GM18508 (cell line): ENCODE results near the gene TMEM45B.
"Not testable (repeated sequence)": the region's sequence is repeated elsewhere in the genome, so short reads cannot be mapped to it uniquely, and the experiment has no call there.

Source experiments
- ATAC-seq: cut with Tn5 transposase; IDR thresholded peaks from one replicate; pipeline ENCODE4 v1.9.1; 2021; ENCODE audit warnings: moderate number of reproducible peaks; ENCODE audit not compliant: insufficient read depth, unreplicated experiment

Gene TMEM45B

DNA sequence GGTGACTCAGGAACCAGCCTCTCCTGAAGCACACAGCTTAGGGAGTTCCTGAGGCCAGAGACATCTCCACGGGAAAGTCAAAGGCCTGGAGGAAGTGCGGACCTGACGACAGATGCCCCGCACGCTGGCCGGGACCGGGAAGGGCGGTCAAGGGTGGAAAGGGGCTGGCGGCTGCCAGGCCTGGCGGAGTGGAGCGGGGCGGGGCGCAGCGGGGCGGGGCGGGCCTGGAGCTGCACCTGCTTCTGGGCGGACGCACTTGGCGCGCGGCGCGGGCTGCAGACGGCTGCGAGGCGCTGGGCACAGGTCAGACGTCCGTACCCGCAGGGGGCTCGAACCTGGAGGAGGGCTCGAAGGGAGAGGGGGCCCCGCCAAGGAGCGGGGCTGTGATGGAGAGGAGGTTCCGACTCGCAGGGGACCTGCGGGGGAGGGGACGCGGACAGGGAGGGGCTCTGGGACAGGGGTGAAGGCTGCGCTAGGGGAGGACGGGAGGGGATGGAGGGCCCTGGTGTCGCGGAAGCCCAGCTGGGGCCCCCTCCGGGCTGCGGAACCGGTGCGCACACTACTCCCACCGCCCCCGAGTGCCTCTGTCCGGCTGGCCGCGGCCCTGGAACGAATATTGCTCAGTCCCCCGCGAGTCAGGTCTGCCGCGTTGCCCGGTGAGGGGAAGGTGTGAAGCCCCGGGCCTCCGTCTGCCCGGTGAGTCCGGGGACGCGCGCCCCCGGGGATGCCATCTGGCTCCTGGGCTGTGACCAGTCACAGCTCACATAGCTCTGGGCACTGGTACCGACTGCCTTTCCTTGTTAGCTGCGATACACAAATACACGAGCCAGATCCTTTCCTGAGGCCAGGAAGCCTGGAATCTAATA lies at the start of gene TMEM45B:
TSS of gene TMEM45B (plus strand) at position 253 of the 866 bp plus-strand sequence. CDS start 36,635 bp downstream, outside the sequence.
- no peak for ATAC-seq

DNA sequence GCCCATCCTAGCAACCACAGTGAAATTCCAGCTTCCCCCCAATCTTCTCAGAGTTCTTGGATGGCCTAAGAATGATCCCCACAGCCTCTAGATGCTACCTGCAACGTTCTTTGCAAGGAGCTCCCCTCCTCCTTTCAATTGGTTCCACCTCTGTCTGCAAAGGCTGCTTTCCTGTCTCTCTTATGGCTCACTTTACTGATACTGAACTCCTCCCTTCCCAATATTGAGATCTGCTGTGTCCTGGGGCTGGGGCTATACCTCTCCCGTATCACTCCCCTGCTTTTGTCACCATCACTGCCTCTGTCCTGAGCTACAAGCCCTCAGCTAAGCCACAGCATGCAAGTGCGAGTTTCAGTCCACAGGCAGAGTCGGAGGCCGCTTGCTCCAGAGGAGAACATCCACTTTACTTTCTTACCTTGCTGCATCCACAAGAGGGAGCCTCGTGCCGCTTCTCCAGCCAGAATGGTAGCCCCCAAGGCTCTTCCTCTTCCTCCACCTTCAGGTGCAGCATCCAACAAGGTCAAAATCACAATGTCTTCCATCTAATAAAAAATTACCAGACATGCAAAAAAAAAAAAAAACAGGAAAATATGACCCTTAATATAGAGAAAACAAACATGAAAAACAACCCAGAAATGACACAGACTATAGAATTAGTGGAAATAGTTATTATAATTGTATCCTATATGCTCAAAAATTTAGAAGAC lies 48.6 kb upstream of the TMEM45B start:
- no peak for ATAC-seq

DNA sequence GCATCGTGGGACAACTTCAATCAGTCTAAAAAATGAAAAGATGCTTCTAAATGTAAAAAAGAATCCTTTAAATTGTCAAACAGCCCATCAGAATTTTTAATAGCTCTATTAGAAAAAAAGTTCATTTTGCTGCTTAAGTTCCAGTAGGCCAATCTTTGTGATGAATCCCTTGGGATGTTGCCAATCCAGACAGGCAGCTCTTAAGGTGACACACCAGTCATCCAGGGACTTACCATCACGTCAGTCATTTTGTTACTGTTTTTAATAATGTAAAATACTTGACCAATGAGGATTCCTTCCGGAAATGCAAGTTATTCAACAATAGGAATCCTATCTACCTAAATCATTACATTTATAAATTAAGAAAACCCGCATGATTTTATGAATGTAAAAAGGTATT lies 47.8 kb upstream of the TMEM45B start:
- ATAC-seq = no peak

DNA sequence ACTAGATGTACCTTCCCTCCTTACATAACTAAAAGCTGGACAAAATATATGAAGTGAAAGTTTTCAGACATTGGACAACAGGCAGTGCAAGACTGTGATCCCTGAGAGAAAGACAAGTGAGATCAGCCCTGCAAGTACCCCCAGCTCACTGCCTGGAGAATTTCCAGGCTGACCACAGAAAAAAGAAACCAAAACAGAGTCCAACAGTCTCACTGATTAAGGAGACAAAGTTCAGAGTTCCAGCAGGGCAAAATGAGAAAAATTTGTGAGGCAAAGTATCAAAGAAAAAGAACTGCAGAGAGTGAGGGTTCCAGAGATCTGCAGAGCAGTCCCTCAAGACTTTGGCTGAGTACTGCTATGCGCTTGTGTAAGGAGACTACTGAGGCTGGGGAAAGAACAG lies 47.3 kb upstream of the TMEM45B start:
- ATAC-seq = no peak

DNA sequence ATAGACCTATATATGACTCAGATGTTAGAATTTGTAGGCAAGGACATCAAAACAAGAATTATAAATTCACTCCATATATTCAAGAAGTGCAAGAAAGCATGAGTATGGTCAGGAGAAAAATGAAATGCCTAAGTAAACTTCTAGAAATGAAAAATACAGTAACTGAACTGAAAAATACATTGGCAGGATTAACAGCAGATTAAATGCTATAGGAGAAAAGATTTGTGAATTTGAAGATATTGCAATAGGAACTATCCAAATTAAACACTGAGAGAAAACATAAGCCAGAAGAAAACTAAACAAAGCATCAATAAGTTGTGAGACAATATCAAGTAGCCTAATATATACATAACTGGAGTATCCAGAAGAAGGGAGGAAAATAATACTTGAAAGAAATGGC lies 46.6 kb upstream of the TMEM45B start:
- no peak for ATAC-seq

DNA sequence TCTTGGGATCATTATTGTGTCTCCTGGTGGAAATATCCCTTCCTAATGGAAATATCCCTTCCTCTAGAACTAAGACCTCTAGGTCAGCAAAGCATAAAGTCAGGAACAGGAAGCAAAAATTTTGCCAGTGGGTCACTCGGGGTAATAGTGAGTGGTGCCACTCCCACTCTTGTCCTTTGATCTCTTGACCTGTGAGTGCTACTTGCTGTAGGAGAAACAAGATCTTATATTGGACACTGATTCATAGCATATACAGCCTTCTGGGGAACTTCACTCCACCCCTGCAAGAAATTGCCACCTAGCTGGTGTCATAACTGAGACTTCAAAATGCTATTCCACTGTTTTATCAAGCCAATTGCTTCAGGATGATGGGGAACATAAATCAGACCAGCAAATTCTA lies 44.7 kb upstream of the TMEM45B start:
- ATAC-seq = no peak

DNA sequence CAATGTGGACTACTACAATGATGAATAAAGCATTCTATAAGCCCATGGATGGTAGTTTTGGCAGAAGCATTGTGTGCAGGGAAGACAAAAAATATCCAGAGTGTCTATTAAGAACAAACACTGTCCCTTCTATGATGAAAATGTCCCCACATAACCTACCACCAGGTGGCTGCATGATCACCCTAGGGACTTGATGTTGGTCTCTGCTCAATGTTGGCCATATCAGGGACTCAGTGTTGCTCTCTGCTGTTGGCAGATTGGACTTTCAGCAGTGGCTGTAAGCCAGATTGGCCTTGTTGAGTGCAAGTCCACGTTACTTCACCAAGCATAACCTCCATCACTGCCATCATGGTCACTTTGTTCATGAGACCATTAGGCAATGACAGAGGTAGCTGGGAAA lies 44.2 kb upstream of the TMEM45B start:
- not testable (repeated sequence) for ATAC-seq

DNA sequence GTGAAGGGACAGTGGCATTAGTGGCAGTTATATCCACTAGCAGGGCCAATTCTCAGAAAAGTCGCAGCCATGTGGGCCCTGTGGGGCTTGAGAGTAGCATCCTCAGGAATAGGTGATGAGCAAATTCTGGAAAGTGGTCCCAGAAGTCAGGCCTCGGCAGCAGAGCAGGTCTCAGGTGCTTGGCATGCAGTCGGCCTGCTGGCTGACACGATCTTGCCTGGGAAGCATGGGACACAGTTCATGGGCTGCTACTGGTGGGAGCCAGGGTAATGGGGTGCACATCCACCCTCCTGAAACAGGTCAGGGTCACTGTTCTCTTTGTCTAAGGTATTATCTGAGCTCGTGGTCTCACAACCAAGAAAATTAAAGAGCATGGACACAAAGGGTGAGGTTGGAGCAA lies 36.8 kb upstream of the TMEM45B start:
- ATAC-seq = no peak

DNA sequence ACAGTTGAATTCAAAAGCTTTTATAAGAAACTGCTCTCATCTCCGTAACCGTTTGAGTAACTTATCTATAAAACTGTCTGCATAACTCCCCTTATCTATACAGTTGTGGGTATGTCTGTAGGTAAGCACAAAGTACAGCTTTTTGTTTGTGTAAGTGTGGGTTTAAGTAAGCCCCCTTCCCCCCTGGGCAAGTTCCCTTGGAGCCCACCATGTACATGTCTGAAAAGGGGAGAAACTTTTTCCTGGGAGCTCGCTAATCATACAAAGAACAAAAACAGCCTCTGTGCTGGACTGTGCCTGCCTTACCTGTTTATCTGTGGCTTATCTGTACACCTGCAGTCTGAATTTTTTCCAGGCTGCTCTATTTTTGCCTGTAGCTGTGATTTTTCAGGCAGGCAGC lies 36.3 kb upstream of the TMEM45B start:
- no peak for ATAC-seq

DNA sequence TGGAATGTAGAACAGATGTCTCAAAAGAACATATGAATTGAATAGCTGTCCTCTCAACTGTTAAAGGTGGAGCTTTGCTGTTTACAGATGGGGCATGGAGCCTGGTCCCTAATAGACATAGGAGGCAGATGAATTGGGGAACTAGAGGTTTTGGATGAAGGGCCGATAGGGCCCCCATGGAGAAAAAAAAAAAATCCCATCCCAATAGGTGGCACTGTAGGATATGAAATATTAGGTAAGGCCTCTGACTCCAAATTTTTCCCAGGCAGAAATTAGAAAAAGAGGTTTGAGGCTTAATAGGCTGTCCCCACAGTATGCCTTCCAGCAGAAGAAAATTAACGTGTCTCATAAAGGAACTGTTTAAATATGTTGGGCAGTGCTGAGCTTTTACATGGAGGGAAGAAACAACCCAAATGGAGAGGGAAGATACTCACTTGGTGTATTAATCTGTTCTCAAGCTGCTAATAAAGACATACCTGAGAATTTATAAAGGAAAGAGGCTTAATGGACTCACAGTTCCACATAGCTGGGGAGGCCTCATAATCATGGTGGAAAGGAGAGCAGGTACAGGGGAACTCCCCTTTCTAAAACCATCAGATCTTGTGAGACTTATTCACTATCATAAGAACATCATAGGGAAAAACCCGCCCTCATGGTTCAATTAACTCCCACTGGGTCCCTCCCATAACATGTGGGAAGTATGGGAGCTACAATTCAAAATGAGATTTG lies 30.1 kb upstream of the TMEM45B start:
- no peak for ATAC-seq

DNA sequence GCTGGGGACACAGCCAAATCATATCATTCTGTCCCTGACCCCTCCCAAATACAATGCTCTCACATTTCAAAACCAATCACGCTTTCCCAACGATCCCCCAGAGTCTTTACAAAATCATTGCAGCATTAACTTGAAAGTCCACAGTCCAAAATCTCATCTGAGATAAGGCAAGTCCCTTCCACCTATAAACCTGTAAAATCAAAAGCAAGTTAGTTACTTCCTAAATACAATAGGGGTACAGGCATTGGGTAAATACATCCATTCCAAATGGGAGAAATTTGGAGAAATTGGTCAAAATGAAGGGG lies 29.6 kb upstream of the TMEM45B start:
- ATAC-seq = not testable (repeated sequence)

DNA sequence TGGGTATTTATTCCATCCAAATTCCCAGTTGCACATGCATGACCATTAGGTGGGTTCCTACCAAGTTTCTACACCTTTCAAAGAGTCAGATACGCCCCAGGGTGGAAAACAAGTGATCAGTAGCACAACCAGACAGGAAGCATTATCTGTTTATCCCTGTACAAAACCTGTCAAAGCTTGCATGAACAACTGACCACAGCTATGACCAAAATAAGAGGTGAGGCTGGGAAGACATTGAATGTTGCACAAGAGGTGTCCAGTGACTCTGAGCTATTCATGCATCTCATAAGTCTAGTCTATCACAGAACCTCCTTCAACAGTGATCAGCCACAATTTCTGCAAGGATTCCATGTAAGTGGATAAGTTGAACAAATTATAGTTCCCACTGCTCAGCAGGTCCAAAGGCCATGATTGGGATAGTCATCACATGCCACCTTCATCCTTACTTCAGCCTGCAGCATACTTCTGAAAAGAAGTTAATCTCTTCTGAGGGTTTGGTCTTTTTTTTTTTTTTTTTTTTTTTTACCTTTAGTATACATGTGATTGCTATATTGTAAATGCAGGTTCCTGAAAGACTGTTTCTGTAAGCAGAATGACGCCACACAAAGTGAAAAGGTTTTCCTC lies 28.0 kb upstream of the TMEM45B start:
- no peak for ATAC-seq

DNA sequence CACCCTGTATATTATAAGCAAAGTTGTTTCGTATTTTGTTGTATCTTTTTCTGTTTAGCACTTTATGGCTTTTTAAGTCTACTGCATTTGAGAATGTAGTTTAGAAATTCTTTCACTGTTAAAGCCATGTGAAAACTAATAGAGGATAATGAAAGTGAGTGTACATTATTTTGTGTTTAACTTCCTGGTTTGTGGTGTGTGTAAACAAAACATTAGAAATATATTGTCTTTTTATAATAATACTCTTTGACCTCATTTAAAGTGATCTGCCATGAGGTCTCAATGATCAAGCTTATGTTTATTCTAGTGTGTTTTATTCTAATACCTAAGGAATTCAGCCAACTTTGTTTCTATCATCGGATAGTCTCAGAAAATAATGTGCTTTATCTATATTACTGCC lies 27.4 kb upstream of the TMEM45B start:
- ATAC-seq = no peak

DNA sequence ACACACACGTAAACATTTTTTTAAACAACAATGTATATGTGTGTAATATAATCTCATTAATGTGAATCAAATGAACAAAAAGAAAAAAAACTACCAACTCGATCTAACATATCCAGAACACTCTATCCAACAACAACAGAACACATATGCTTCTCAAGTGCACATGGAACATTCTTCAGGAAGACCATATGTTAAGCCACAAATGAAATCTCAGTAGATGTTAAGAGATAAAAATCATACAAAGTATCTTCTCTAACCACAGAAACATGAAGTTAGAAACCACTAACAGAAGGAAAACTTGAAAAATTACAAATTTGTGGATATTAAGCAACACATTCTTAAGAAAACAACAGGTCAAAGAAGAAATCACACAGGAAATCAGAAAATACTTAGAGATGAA lies 25.5 kb upstream of the TMEM45B start:
- no peak for ATAC-seq

DNA sequence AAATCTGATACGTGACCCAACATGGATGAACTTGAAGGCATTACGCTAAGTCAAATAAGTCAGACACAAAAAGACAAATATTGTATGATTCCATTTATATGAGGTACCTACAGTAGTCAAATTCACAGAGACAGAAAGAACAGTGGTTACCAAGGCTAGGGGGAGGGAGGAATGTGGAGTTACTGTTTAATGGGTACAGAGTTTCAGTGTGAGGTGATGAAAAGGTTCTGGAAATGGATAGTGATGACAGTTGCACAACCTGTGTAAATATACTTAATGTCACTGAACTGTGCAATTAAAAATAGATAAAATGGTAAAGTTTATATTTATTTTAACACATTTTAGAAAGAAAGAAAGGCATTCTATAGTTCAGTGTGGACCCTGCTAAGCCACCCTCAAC lies 24.1 kb upstream of the TMEM45B start:
- ATAC-seq = no peak

DNA sequence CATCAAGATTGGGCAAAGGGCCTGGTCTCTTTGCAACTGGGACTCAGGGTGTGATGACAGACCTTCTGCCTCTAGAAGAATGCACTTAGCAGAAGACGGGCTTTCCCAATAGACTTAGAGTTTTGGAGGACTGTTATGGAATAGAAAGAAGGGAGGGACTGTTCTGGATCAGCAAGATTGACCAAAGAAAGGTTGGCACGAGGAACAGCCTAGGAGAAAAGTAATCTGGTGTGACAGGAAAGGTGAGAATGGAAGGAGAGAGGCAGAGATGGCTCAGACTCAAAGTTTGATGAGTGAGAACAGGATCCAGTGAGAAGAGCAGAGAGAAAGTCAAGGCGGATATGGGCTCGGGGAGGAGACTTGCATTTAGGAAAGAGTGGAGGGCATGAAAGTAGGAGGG lies 23.0 kb upstream of the TMEM45B start:
- no peak for ATAC-seq

DNA sequence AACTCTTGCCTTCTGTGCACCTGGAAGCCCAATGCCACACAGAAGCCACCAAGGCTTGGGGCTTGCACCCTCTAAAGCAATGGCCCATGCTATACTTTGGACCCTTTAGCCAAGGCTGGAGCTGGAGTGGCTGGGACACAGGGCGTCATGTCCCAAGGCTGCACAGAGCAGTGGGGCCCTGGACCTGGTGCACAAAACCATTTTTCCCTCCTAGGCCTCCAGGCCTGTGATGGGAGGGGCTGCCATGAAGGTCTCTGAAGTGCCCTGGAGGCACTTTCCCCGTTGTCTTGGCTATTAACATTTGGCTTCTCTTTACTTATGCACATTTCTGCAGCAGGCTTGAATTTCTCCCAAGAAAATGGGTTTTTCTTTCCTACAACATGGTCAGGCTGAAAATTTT lies 20.6 kb upstream of the TMEM45B start:
- ATAC-seq = no peak

DNA sequence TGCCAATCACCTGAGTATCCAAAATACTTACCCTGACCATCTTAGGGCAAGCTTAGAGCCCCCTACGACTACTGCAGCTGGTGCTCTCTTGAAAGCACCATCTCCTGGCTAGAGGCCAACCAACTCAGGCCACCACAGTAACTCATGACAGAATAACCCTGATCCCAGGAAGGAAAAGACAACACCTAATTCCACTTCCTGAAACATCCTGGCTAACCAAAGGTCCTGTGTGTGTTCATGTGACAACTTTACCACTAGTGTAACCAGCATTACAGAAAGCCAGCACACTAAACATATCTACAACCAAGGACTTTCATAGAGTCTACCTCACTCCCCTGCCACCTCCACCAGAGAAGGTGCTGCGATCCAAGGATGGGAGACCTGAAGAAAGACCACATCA lies 17.4 kb upstream of the TMEM45B start:
- no peak for ATAC-seq

DNA sequence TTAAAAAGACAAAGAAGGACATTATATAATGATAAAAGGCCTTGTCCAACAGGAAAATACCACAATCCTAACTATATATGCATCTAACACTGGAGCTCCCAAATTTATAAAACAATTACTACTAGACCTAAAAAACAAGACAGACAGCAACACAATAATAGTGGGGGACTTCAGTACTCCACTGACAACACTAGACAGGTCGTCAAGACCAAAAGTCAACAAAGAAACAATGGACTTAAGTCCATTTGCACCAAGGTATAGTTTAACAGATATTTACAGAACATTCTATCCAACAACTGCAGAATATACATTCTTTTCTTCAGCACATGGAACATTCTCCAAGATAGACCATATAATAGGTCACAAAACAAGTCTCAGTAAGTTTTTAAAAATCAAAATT lies 15.5 kb upstream of the TMEM45B start:
- ATAC-seq = not testable (repeated sequence)

DNA sequence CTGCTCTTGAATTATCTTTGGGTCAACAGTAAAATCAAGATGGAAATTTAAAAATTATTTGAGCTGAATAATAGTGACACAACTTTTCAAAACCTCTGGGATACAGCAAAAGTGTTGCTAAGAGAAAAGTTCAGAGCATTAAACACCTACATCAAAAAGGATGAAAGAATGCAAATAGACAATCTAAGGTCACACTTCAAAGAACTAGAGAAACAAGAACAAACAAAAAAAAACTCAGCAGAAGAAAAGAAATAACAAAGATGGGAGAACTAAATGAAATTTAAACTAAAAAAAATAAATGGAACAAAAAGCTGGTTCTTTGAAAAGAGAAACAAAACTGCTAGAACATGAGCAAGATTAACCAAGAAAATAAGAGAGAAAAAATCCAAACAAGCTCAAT lies 15.0 kb upstream of the TMEM45B start:
- ATAC-seq = no peak

DNA sequence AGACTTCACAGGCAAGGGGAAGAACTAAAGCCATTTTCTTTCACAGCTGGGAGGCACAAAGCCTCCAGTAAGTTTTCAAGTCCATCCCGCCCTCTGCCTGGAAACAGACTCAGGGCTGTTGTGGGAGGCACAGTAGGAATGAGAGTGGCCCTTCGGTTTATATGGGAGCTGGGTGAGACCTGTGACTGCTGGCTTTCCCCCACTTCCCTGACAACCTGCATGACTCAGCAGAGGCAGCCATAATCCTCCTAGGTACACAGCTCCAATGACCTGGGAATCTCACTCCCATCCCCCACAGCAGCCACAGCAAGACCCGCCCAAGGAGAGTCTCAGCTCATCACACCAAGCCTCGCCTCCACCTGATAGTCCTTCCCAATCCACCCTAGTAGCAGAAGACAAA lies 12.1 kb upstream of the TMEM45B start:
- ATAC-seq = no peak
